Neutrophil (primary cell): ENCODE data around the gene ZNF783.
"Not testable (repeated sequence)": the region's sequence is repeated elsewhere in the genome, so short reads cannot be mapped to it uniquely, and the experiment has no call there.

ENCODE experiments used
- H3K27ac ChIP-seq: fragments of 200-600 bp; sonication (generic); 2 replicates; pipeline ENCODE4 v1.5.1; 2016; ENCODE audit warnings: mild to moderate bottlenecking, moderate library complexity
- H3K27me3 ChIP-seq: fragments of 200-600 bp; sonication (generic); 2 replicates; pipeline ENCODE4 v1.6.0; 2016; ENCODE audit warnings: mild to moderate bottlenecking
- H3K36me3 ChIP-seq: fragments of 200-600 bp; sonication (generic); 2 replicates; pipeline ENCODE4 v1.5.1; 2017
- H3K4me1 ChIP-seq, 2 experiments: fragments of 200-600 bp in 1 of 2; sonication (generic) in 1 of 2; 1 replicate in 1 of 2; 2 replicates in 1 of 2; pipeline versions ENCODE4 v1.5.1 to v1.6.1; 2013 to 2016; ENCODE audit warnings: low read depth in 1 of 2, low read length in 1 of 2, mild to moderate bottlenecking in 1 of 2, moderate library complexity in 1 of 2; ENCODE audit not compliant: control insufficient read depth in 1 of 2, insufficient read depth in 1 of 2
- H3K4me3 ChIP-seq, 2 experiments: fragments of 200-600 bp in 1 of 2; sonication (generic) in 1 of 2; 1 replicate in 1 of 2; 2 replicates in 1 of 2; pipeline ENCODE4 v1.5.1; 2013 to 2016; ENCODE audit warnings: low read depth in 1 of 2, low read length in 1 of 2, mild to moderate bottlenecking in 1 of 2, moderate library complexity in 1 of 2
- H3K9me3 ChIP-seq: fragments of 200-600 bp; sonication (generic); 2 replicates; pipeline ENCODE4 v1.5.1; 2016
- TF ChIP-seq, protein P1 (sequence below): fragments of 200-600 bp; sonication (generic); IDR thresholded peaks from 2 replicates; pipeline ENCODE4 v1.5.1; 2016; ENCODE audit warnings: antibody characterized with exemption

ZNF783 gene

GRCh38 chr7:149245744-149246143 lies 16.3 kb upstream of the ZNF783 start:
- Histone ChIP-seq H3K9me3 (no peaks in the 10 kb centered on the region), H3K4me3 (no peak overlapping the region), H3K27ac (no peak overlapping the region), H3K27me3 (no peaks in the 10 kb centered on the region), H3K36me3 (peaks cover 8% of the 10 kb centered on the region), H3K4me1 (peaks cover under 1 to 3% of the 10 kb centered on the region in 2 experiments)
- TF ChIP-seq, protein P1, sequence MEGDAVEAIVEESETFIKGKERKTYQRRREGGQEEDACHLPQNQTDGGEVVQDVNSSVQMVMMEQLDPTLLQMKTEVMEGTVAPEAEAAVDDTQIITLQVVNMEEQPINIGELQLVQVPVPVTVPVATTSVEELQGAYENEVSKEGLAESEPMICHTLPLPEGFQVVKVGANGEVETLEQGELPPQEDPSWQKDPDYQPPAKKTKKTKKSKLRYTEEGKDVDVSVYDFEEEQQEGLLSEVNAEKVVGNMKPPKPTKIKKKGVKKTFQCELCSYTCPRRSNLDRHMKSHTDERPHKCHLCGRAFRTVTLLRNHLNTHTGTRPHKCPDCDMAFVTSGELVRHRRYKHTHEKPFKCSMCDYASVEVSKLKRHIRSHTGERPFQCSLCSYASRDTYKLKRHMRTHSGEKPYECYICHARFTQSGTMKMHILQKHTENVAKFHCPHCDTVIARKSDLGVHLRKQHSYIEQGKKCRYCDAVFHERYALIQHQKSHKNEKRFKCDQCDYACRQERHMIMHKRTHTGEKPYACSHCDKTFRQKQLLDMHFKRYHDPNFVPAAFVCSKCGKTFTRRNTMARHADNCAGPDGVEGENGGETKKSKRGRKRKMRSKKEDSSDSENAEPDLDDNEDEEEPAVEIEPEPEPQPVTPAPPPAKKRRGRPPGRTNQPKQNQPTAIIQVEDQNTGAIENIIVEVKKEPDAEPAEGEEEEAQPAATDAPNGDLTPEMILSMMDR, result no peak

GRCh38 chr7:149248777-149249176 lies 13.2 kb upstream of the ZNF783 start:
- Histone ChIP-seq H3K4me3 (no peak overlapping the region), H3K4me1 (no peaks in the 10 kb centered on the region), H3K27ac (no peak overlapping the region), H3K9me3 (no peaks in the 10 kb centered on the region), H3K27me3 (no peaks in the 10 kb centered on the region), H3K36me3 (peaks cover 35% of the 10 kb centered on the region)
- TF ChIP-seq, protein P1, result no peak

DNA sequence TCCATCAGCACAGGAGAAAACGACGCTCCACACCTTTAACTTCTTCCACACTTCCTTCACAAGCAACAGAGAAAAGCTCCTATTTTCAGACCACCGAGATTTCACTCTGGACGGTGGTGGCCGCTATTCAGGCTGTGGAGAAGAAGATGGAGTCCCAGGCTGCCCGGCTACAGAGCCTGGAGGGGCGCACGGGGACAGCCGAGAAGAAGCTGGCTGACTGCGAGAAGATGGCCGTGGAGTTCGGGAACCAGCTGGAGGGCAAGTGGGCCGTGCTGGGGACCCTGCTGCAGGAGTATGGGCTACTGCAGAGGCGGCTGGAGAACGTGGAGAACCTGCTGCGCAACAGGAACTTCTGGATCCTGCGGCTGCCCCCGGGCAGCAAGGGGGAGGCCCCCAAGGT lies 11.8 kb upstream of the ZNF783 start:
- not testable (repeated sequence) for H3K9me3 ChIP-seq, H3K27ac ChIP-seq, H3K27me3 ChIP-seq, H3K4me1 ChIP-seq, H3K4me3 ChIP-seq
- peaks cover 49% of the 10 kb centered on the region for H3K36me3 ChIP-seq

- H3K27ac ChIP-seq, H3K27me3 ChIP-seq, H3K9me3 ChIP-seq, H3K4me1 ChIP-seq, H3K4me3 ChIP-seq: not testable (repeated sequence)
- H3K36me3 ChIP-seq, result peaks cover 60% of the 10 kb centered on the region
These were observed 10.5 kb upstream of the ZNF783 start for GRCh38 chr7:149251518-149251917.

- Histone ChIP-seq H3K27ac (no peak overlapping the region), H3K4me3 (no peak overlapping the region), H3K9me3 (no peaks in the 10 kb centered on the region), H3K36me3 (peaks cover 60% of the 10 kb centered on the region), H3K4me1 (no peaks in the 10 kb centered on the region), H3K27me3 (no peaks in the 10 kb centered on the region)
- TF ChIP-seq, protein P1, result no peak
These were observed 9.6 kb upstream of the ZNF783 start for GRCh38 chr7:149252378-149252777.

DNA sequence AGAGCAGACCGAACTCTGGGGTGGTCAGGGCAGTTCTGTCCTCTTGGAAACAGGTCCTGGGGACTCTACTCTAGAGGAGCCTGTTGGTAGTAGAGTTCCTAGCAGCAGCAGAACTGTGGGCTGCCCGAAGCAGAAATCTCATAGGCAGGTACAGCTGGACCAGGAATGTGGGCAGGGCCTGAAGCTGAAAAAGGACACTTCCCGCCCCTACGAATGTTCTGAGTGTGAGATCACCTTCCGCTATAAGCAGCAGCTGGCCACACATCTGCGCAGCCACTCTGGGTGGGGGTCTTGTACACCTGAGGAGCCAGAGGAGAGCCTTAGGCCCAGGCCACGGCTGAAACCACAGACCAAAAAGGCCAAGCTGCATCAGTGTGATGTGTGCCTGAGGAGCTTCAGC lies 8.3 kb upstream of the ZNF783 start:
- H3K36me3 ChIP-seq, result peaks cover 60% of the 10 kb centered on the region
- TF ChIP-seq, protein P1, result no peak
- H3K9me3 ChIP-seq, result no peaks in the 10 kb centered on the region
- no peaks in the 10 kb centered on the region for H3K4me1 ChIP-seq
- no peak overlapping the region for H3K27ac ChIP-seq
- H3K27me3 ChIP-seq, result no peaks in the 10 kb centered on the region
- no peak overlapping the region for H3K4me3 ChIP-seq

- TF ChIP-seq, protein P1, result no peak
- H3K4me1 ChIP-seq, result no peaks in the 10 kb centered on the region
- H3K36me3 ChIP-seq, result peaks cover 60% of the 10 kb centered on the region
- H3K9me3 ChIP-seq, result no peaks in the 10 kb centered on the region
- no peak overlapping the region for H3K4me3 ChIP-seq
- H3K27me3 ChIP-seq, result no peaks in the 10 kb centered on the region
- no peak overlapping the region for H3K27ac ChIP-seq
These were observed 7.7 kb upstream of the ZNF783 start for GRCh38 chr7:149254181-149254858.
